IMR-90 (cell line): Measurements from ENCODE around the gene PPP1R16B. TPM values are rescaled to one million over a fixed set of nuclear protein-coding genes. Genes with fewer than 3 reads are reported as not detected.

ENCODE experiments used
- ATAC-seq: fragments of 200-7000 bp; cut with Tn5 transposase; 2 replicates; pipeline ENCODE4 v1.9.1; 2020; ENCODE audit warnings: low read depth, mild to moderate bottlenecking, moderate library complexity
- BruUV-seq: library from RNA; stranded (reverse); fragments of 400-500 nt; replicated peaks from 2 replicates; lab custom pipeline; 2021; lab: Mats Ljungman, UMichigan
- CTCF ChIA-PET: fragments of 300-600 bp; formaldehyde crosslinking; extraction: SDS; loops from one replicate; lab custom pipeline; 2021; ENCODE audit warnings: antibody characterized with exemption; lab: Yijun Ruan, JAX
- POLR2A ChIA-PET: fragments of 300-600 bp; sonication (Branson Sonifier 250); formaldehyde crosslinking; loops from one replicate; lab custom pipeline; 2022; ENCODE audit warnings: antibody characterized with exemption; ENCODE audit not compliant: unreplicated experiment; lab: Charles Lee
- DNase-seq: peaks from one replicate; pipeline ENCODE4 v3.0.0; 2013
- H2AFZ ChIP-seq: replicated peaks from 2 replicates; pipeline ENCODE3; 2013; ENCODE audit warnings: low read length, mild to moderate bottlenecking; ENCODE audit not compliant: poor library complexity
- H2AK5ac ChIP-seq: 2 replicates; pipeline ENCODE4 v1.6.1; 2013; ENCODE audit warnings: low read depth, low read length, inconsistent platforms
- H2AK9ac ChIP-seq: replicated peaks from 2 replicates; pipeline ENCODE3; 2013; ENCODE audit warnings: mild to moderate bottlenecking, low read depth, low read length, moderate library complexity; ENCODE audit not compliant: poor library complexity
- H2BK120ac ChIP-seq: 2 replicates; pipeline ENCODE4 v1.6.1; 2013; ENCODE audit warnings: low read depth, low read length, inconsistent platforms
- H2BK15ac ChIP-seq: 3 replicates; pipeline ENCODE4 v1.6.1; 2013; ENCODE audit warnings: low read depth, low read length, inconsistent platforms
- H2BK20ac ChIP-seq: 2 replicates; pipeline ENCODE4 v1.6.1; 2013; ENCODE audit warnings: low read depth, mild to moderate bottlenecking, inconsistent platforms, low read length, moderate library complexity
- H2BK5ac ChIP-seq: 2 replicates; pipeline ENCODE4 v1.6.1; 2013; ENCODE audit warnings: mild to moderate bottlenecking, low read depth, low read length, inconsistent platforms; ENCODE audit not compliant: poor library complexity, severe bottlenecking
- H3K14ac ChIP-seq: replicated peaks from 2 replicates; pipeline ENCODE4 v1.6.1; 2013; ENCODE audit warnings: low read depth, low read length, inconsistent platforms
- H3K18ac ChIP-seq: 2 replicates; pipeline ENCODE4 v1.6.1; 2013; ENCODE audit warnings: low read depth, low read length, control low read depth
- H3K23ac ChIP-seq: 2 replicates; pipeline ENCODE4 v1.6.1; 2013; ENCODE audit warnings: low read depth, low read length, inconsistent platforms
- H3K27ac ChIP-seq: 2 replicates; pipeline ENCODE4 v1.5.1; 2013; ENCODE audit warnings: mild to moderate bottlenecking, control low read depth, low read length; ENCODE audit not compliant: insufficient read depth
- H3K27me3 ChIP-seq: 2 replicates; pipeline ENCODE4 v1.6.1; 2013; ENCODE audit warnings: low read length; ENCODE audit not compliant: control insufficient read depth, insufficient read depth
- H3K36me3 ChIP-seq: 2 replicates; pipeline ENCODE4 v1.6.1; 2013; ENCODE audit warnings: low read length, mixed read lengths; ENCODE audit not compliant: control insufficient read depth, insufficient read depth
- H3K4ac ChIP-seq: 2 replicates; pipeline ENCODE4 v1.6.1; 2013; ENCODE audit warnings: low read depth, low read length, inconsistent platforms
- H3K4me1 ChIP-seq: 2 replicates; pipeline ENCODE4 v1.6.1; 2013; ENCODE audit warnings: low read length, mixed read lengths; ENCODE audit not compliant: control insufficient read depth, insufficient read depth
- H3K4me2 ChIP-seq: 2 replicates; pipeline ENCODE4 v1.6.1; 2013; ENCODE audit warnings: low read depth, mild to moderate bottlenecking, control low read depth, low read length, moderate library complexity
- H3K4me3 ChIP-seq: 2 replicates; pipeline ENCODE4 v1.5.1; 2013; ENCODE audit warnings: low read depth, mild to moderate bottlenecking, control low read depth, low read length, moderate library complexity; ENCODE audit not compliant: insufficient read depth
- H3K56ac ChIP-seq: 2 replicates; pipeline ENCODE4 v1.6.1; 2013; ENCODE audit warnings: low read length, inconsistent platforms; ENCODE audit not compliant: insufficient read depth; ENCODE audit errors: extremely low read depth
- H3K79me1 ChIP-seq, 2 experiments: 2 replicates each; pipeline ENCODE4 v1.6.1; 2013; ENCODE audit warnings: low read length in 2 of 2, inconsistent platforms in 1 of 2, low read depth in 1 of 2
- H3K9ac ChIP-seq: 2 replicates; pipeline ENCODE4 v1.6.1; 2013; ENCODE audit warnings: low read depth, low read length, control low read depth
- H3K9me1 ChIP-seq: 2 replicates; pipeline ENCODE4 v1.6.1; 2013; ENCODE audit warnings: low read length, inconsistent platforms; ENCODE audit not compliant: insufficient read depth
- H3K9me3 ChIP-seq: 2 replicates; pipeline ENCODE4 v1.6.1; 2013; ENCODE audit warnings: low read length; ENCODE audit not compliant: control insufficient read depth, insufficient read depth
- H4K20me1 ChIP-seq: 2 replicates; pipeline ENCODE4 v1.6.1; 2013; ENCODE audit warnings: low read length, inconsistent platforms; ENCODE audit not compliant: insufficient read depth
- H4K5ac ChIP-seq: 2 replicates; pipeline ENCODE4 v1.6.1; 2013; ENCODE audit warnings: mild to moderate bottlenecking, low read depth, low read length, control low read depth
- H4K8ac ChIP-seq, 2 experiments: 2 replicates each; pipeline ENCODE4 v1.6.1; 2013; ENCODE audit warnings: low read depth in 2 of 2, low read length in 2 of 2, control low read depth in 1 of 2, inconsistent platforms in 1 of 2
- H4K91ac ChIP-seq: 2 replicates; pipeline ENCODE4 v1.6.1; 2013; ENCODE audit warnings: low read depth, low read length, inconsistent platforms; ENCODE audit not compliant: insufficient read depth
- BHLHE40 ChIP-seq: fragments of 150-350 bp; IDR thresholded peaks from 2 replicates; pipeline ENCODE4 v1.6.1; 2016; ENCODE audit warnings: mild to moderate bottlenecking, low read depth, low read length
- CEBPB ChIP-seq: IDR thresholded peaks from 2 replicates; pipeline ENCODE4 v1.6.1; 2012; ENCODE audit warnings: low read depth, low read length, improper control_type of control experiment
- CHD1 ChIP-seq: IDR thresholded peaks from 2 replicates; pipeline ENCODE4 v1.6.1; 2012; ENCODE audit warnings: low read depth, low read length, improper control_type of control experiment
- FOS ChIP-seq: fragments of 150-350 bp; IDR thresholded peaks from 2 replicates; pipeline ENCODE4 v1.6.1; 2016; ENCODE audit warnings: low read depth, low read length
- MAFK ChIP-seq: IDR thresholded peaks from 2 replicates; pipeline ENCODE4 v1.6.1; 2012; ENCODE audit warnings: low read depth, low read length, improper control_type of control experiment
- MAZ ChIP-seq: IDR thresholded peaks from 2 replicates; pipeline ENCODE4 v1.6.1; 2012; ENCODE audit warnings: low read depth, mild to moderate bottlenecking, low read length, improper control_type of control experiment, moderate library complexity, borderline replicate concordance
- MXI1 ChIP-seq: IDR thresholded peaks from 2 replicates; pipeline ENCODE4 v1.6.1; 2012; ENCODE audit warnings: low read depth, mild to moderate bottlenecking, low read length, moderate library complexity, borderline replicate concordance
- NFE2L2 ChIP-seq: fragments of 150-350 bp; IDR thresholded peaks from 2 replicates; pipeline ENCODE4 v1.6.1; 2016; ENCODE audit warnings: low read depth, mild to moderate bottlenecking, low read length
- POLR2A ChIP-seq: IDR thresholded peaks from 2 replicates; pipeline ENCODE4 v1.6.1; 2012; ENCODE audit warnings: mild to moderate bottlenecking, low read depth, low read length
- RAD21 ChIP-seq: IDR thresholded peaks from 2 replicates; pipeline ENCODE4 v1.6.1; 2012; ENCODE audit warnings: low read length, improper control_type of control experiment
- RCOR1 ChIP-seq: IDR thresholded peaks from 2 replicates; pipeline ENCODE4 v1.6.1; 2012; ENCODE audit warnings: mild to moderate bottlenecking, low read length, improper control_type of control experiment; ENCODE audit not compliant: insufficient replicate concordance
- RFX5 ChIP-seq: IDR thresholded peaks from 2 replicates; pipeline ENCODE4 v1.8.0; 2012; ENCODE audit warnings: low read depth, mild to moderate bottlenecking, low read length, moderate library complexity
- SMC3 ChIP-seq: fragments of 150-350 bp; IDR thresholded peaks from 2 replicates; pipeline ENCODE4 v1.6.1; 2016; ENCODE audit warnings: low read depth, mild to moderate bottlenecking, antibody characterized with exemption, low read length, moderate library complexity
- WGBS, 2 experiments: methylation state at CpG; one replicate each; pipeline versions ENCODE4 v1.1.5 to v1.1.7; 2013; ENCODE audit warnings: missing lambda C conversion rate in 2 of 2; ENCODE audit not compliant: insufficient read length in 1 of 2; ENCODE audit errors: extremely low coverage in 2 of 2; 5-methylcytosine and 5-hydroxymethylcytosine counted together
- dilution Hi-C: fragments of 300-500 bp; cut with HindIII; formaldehyde crosslinking; loops from one replicate; pipeline ENCODE4 v1.14.3; 2018; ENCODE audit warnings: low sequenced_read_pairs; ENCODE audit not compliant: unreplicated experiment
- in situ Hi-C: fragments of 300-500 bp; cut with MboI; formaldehyde crosslinking; loops from 3 replicates; pipeline ENCODE4 v1.14.3; 2019; ENCODE audit warnings: low sequenced_read_pairs, inconsistent platforms, mixed read lengths
- intact Hi-C: fragments of 100-400 bp; cut with micrococcal nuclease; formaldehyde crosslinking; loops from 2 replicates; pipeline ENCODE4 v1.10.0; 2022
- polyA plus RNA-seq, 3 experiments: library from polyadenylated mRNA; depleted of rRNA; stranded (reverse); fragments of >200 nt; gene quantifications; 2 replicates each; pipeline ENCODE4 v1.2.3, GENCODE V29; 2012; ENCODE audit warnings: low replicate concordance in 1 of 3
- total RNA-seq: library from RNA; depleted of rRNA; stranded (reverse); fragments of >200 nt; gene quantifications from 2 replicates; pipeline ENCODE4 v1.2.3, GENCODE V29; 2012
- TF ChIP-seq, protein P1 (sequence below): fragments of 150-350 bp; IDR thresholded peaks from 2 replicates; pipeline ENCODE4 v1.6.1; 2016; ENCODE audit warnings: low read depth, mild to moderate bottlenecking, low read length, moderate library complexity, borderline replicate concordance
- TF ChIP-seq, protein P2 (sequence below): fragments of 150-350 bp; IDR thresholded peaks from 2 replicates; pipeline ENCODE4 v1.6.1; 2017; ENCODE audit warnings: mild to moderate bottlenecking, antibody characterized with exemption, low read length, low read depth
- TF ChIP-seq, protein P3 (sequence below): conservative IDR thresholded peaks from 2 replicates; pipeline ENCODE4 v1.5.1; 2012; ENCODE audit warnings: mild to moderate bottlenecking, low read depth, low read length, improper control_type of control experiment

PPP1R16B gene
- total and polyA plus RNA-seq, 2 of the 4 experiments (the other 2 are of a cell fraction): not detected

DNA sequence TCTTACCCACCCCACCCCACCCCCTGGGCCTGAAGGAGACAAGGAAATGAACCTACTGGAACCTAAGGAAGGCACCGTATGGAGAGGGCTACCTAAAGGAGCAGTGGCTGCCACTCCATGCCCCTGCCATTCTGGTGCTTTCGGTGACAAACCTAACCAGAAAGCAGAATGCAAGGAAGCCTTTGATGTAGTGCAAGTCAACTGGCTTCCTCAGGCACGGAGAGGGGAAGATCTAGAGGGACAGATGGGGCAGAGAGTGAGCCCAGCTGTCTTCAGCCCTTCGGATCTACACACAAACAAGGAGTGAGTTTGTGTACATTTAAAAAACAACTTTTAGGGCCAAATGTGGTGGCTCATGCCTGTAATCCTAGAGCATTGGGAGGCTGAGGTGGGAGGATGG is 39.5 kb downstream of the PPP1R16B start:
- no TSS peak for BruUV-seq
- no peak overlapping the region for H2BK120ac ChIP-seq
- in situ Hi-C loops: loop anchor here (25.0 kb wide), 1 partner anchor 108 kb away; the partner anchor contains the start of gene ACTR5

More for the DNA sequence above, 39.5 kb downstream of the PPP1R16B start:
- no peaks in the 10 kb centered on the region for H3K79me1 ChIP-seq
- H4K5ac ChIP-seq: no peak overlapping the region
- H2BK5ac ChIP-seq: no peak overlapping the region
- H3K23ac ChIP-seq: no peak overlapping the region
- no peak overlapping the region for H3K4me2 ChIP-seq
- no peak overlapping the region for H3K56ac ChIP-seq
- H3K9me1 ChIP-seq: no peaks in the 10 kb centered on the region
- H3K4me3 ChIP-seq: no peak overlapping the region
- no peak for TF ChIP-seq RAD21
- no peak for TF ChIP-seq POLR2A
- no peak for TF ChIP-seq FOS
- TF ChIP-seq CEBPB: no peak
- TF ChIP-seq, protein P1, sequence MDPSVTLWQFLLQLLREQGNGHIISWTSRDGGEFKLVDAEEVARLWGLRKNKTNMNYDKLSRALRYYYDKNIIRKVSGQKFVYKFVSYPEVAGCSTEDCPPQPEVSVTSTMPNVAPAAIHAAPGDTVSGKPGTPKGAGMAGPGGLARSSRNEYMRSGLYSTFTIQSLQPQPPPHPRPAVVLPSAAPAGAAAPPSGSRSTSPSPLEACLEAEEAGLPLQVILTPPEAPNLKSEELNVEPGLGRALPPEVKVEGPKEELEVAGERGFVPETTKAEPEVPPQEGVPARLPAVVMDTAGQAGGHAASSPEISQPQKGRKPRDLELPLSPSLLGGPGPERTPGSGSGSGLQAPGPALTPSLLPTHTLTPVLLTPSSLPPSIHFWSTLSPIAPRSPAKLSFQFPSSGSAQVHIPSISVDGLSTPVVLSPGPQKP: no peak
- no peak for TF ChIP-seq RCOR1
- TF ChIP-seq BHLHE40: no peak
- no peak for TF ChIP-seq MAZ
- TF ChIP-seq SMC3: no peak
- no peak for TF ChIP-seq MAFK
- TF ChIP-seq, protein P2, sequence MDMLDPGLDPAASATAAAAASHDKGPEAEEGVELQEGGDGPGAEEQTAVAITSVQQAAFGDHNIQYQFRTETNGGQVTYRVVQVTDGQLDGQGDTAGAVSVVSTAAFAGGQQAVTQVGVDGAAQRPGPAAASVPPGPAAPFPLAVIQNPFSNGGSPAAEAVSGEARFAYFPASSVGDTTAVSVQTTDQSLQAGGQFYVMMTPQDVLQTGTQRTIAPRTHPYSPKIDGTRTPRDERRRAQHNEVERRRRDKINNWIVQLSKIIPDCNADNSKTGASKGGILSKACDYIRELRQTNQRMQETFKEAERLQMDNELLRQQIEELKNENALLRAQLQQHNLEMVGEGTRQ: no peak
- TF ChIP-seq MXI1: no peak
- TF ChIP-seq NFE2L2: no peak
- no peak for TF ChIP-seq CHD1
- TF ChIP-seq RFX5: no peak
- TF ChIP-seq, protein P3, sequence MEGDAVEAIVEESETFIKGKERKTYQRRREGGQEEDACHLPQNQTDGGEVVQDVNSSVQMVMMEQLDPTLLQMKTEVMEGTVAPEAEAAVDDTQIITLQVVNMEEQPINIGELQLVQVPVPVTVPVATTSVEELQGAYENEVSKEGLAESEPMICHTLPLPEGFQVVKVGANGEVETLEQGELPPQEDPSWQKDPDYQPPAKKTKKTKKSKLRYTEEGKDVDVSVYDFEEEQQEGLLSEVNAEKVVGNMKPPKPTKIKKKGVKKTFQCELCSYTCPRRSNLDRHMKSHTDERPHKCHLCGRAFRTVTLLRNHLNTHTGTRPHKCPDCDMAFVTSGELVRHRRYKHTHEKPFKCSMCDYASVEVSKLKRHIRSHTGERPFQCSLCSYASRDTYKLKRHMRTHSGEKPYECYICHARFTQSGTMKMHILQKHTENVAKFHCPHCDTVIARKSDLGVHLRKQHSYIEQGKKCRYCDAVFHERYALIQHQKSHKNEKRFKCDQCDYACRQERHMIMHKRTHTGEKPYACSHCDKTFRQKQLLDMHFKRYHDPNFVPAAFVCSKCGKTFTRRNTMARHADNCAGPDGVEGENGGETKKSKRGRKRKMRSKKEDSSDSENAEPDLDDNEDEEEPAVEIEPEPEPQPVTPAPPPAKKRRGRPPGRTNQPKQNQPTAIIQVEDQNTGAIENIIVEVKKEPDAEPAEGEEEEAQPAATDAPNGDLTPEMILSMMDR: no peak
- no peak overlapping the region for H2BK20ac ChIP-seq
- no peak overlapping the region for H2BK15ac ChIP-seq
- H4K91ac ChIP-seq: no peak overlapping the region
- no peak overlapping the region for H4K8ac ChIP-seq
- H2AFZ ChIP-seq: no peak overlapping the region
- ChIA-PET CTCF (no interaction called here), POLR2A (no interaction called here)
- no peak overlapping the region for H2AK9ac ChIP-seq
- no peak for ATAC-seq
- no peak overlapping the region for H2AK5ac ChIP-seq
- H3K9ac ChIP-seq: no peak overlapping the region
- peaks cover 8% of the 10 kb centered on the region for H3K27me3 ChIP-seq
- no CpG with 5 or more reads among the region's 4 CpGs for WGBS, 2 experiments
- H3K14ac ChIP-seq: no peak overlapping the region
- H3K4me1 ChIP-seq: no peaks in the 10 kb centered on the region
- H3K9me3 ChIP-seq: no peaks in the 10 kb centered on the region
- no peak overlapping the region for H3K4ac ChIP-seq
- intact Hi-C loops (no loop called here), dilution Hi-C loops (no loop called here)
- no peaks in the 10 kb centered on the region for H4K20me1 ChIP-seq
- no peak overlapping the region for H3K27ac ChIP-seq
- DNase-seq: no peak
- H3K36me3 ChIP-seq: no peaks in the 10 kb centered on the region
- H3K18ac ChIP-seq: no peak overlapping the region
